Measurements from ENCODE around the gene MCTP2.

The MCTP2 gene

DNA sequence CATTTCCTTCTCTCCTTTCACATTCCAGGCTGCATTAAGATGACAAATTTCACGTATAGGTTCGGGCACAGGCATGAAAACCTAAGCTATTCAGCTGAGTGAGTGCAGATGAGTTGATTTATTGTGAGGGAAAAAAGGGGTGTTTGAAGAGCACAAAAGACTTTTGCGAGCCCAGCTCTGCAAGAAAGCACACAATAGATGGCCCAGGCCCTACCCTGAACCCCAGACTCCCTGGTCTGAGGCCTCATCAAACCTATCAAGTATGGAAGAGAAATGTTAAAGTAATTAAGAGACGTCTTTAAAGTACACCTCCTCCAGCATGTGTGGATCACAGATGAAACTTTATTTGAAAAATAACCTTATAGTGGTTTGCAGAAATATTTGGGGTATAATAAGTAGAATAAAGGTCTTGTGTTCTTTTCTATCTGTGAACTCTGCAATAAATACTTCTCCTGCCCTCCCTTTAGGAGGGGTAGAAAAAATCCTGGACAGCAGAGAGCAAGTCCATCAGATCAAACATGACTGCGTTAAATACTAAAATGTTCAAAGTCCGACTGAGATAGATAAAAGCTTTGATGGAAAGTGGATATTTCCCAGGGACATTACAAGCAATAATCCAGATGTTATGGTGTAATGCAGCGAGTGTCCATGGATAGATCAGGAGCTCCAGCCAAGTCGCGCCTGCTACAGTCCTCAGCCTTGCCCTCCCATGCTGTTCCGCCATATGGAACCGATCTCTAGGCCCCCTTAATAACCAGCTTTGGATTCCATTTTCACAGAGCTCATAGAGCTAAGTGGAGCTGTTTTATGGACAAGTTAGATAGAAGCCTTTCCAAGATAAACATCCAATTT is 121.5 kb downstream of the MCTP2 start:
- DNase-seq (ENCODE audit: low read depth, low spot score): no peak
- TF ChIP-seq, protein P1, sequence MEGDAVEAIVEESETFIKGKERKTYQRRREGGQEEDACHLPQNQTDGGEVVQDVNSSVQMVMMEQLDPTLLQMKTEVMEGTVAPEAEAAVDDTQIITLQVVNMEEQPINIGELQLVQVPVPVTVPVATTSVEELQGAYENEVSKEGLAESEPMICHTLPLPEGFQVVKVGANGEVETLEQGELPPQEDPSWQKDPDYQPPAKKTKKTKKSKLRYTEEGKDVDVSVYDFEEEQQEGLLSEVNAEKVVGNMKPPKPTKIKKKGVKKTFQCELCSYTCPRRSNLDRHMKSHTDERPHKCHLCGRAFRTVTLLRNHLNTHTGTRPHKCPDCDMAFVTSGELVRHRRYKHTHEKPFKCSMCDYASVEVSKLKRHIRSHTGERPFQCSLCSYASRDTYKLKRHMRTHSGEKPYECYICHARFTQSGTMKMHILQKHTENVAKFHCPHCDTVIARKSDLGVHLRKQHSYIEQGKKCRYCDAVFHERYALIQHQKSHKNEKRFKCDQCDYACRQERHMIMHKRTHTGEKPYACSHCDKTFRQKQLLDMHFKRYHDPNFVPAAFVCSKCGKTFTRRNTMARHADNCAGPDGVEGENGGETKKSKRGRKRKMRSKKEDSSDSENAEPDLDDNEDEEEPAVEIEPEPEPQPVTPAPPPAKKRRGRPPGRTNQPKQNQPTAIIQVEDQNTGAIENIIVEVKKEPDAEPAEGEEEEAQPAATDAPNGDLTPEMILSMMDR (IDR thresholded peaks at IDR 0.05; ENCODE audit: insufficient read depth, low read length, missing control alignments): no peak
- ChIA-PET CTCF (interaction anchor here (1.8 kb wide), 1 partner anchor 18 kb away, joined by 4 read pairs; no protein-coding TSS in a partner anchor), POLR2A (no interaction called here)
- H3K4me3 ChIP-seq (ENCODE audit: low read depth, low read length): no peak overlapping the region

DNA sequence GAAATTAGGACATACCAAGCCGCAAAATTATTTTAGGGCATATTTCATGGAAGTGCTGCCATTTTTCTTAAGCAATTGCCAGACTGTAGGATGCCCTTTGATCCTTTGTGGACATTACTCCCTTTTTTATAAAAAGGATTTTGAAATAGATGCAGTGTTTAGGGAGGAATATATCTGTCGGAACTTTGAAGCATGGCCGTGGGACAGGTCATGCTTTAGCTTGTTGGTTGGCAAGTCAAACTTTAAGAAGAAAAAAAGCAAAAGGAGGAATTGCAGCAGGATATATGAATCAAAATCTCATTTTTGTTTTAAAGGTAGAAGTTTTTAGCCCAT is 122.1 kb downstream of the MCTP2 start:
- ChIA-PET CTCF (no interaction called here), POLR2A (no interaction called here)
- TF ChIP-seq, protein P1 (IDR thresholded peaks at IDR 0.05; ENCODE audit: insufficient read depth, low read length, missing control alignments): no peak
- no peak overlapping the region for H3K4me3 ChIP-seq (ENCODE audit: low read depth, low read length)
- no peak for DNase-seq (ENCODE audit: low read depth, low spot score)

DNA sequence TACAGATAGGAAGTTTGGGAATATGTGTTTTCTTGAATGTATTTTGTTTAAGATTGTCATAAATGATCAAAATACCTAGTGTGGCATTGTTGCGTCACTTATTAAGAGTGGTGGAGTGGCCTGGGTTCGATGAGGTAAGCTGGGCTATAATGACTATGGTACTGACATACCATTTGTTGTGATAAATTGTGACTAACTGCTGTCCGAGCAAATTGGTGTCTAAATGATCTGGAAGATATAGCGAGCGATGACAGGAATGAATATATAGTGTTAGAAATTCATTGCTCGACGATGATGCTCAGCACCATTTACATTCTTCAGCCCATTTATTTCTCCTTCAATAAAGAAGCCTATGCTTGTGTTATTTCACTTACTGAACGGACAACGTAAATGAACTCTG is 123.3 kb downstream of the MCTP2 start:
- ChIA-PET POLR2A (no interaction called here), CTCF (no interaction called here)
- no peak for DNase-seq (ENCODE audit: low read depth, low spot score)
- H3K4me3 ChIP-seq (ENCODE audit: low read depth, low read length): no peak overlapping the region
- TF ChIP-seq, protein P1 (IDR thresholded peaks at IDR 0.05; ENCODE audit: insufficient read depth, low read length, missing control alignments): no peak

DNA sequence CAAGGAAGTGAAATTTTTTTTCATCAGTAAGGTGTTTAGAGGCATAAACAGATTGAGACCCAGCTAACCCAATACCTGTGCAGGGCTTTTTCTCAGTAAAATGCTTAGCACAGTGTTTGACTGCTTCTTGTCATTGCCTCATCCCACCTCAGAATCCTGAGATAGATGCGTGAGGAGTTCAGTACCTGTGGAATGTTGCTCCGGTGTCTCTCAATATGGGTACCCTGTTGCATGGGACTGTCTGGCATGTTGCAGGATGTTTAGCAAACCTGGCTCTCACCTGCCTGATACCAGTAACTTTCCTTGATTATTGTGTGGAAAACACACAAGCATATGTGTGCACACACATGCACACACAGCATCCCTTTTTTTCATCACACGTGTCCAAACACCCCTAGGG is 128.4 kb downstream of the MCTP2 start:
- TF ChIP-seq, protein P1 (IDR thresholded peaks at IDR 0.05; ENCODE audit: insufficient read depth, low read length, missing control alignments): no peak
- DNase-seq (ENCODE audit: low read depth, low spot score): no peak
- H3K4me3 ChIP-seq (ENCODE audit: low read depth, low read length): no peak overlapping the region
- ChIA-PET CTCF (no interaction called here), POLR2A (no interaction called here)

DNA sequence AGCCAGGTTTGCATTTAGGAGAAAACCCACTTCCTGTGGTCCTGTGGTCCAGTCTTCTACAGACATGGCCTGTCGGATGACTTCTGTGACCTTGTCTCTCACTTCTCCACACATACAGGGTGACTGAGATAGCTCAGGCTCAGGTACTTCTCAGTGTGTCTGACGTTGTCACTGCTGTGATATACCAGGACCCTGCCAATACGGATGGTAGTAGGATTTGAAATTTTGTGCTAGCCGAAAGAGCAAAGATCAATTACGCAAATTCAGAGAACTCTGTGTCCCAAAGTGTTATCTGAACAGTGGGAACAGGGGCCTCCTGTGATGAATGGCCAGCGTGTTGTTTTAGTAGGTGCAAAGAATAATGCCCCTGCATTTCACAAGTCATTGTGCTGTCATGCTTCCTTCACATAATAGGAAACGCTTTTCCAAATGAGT is 128.9 kb downstream of the MCTP2 start:
- CTCF ChIA-PET: no interaction called here
- DNase-seq (ENCODE audit: low read depth, low spot score): no peak
- no peak overlapping the region for H3K4me3 ChIP-seq (ENCODE audit: low read depth, low read length)
- TF ChIP-seq, protein P1 (IDR thresholded peaks at IDR 0.05; ENCODE audit: insufficient read depth, low read length, missing control alignments): no peak
- POLR2A ChIA-PET: no interaction called here

DNA sequence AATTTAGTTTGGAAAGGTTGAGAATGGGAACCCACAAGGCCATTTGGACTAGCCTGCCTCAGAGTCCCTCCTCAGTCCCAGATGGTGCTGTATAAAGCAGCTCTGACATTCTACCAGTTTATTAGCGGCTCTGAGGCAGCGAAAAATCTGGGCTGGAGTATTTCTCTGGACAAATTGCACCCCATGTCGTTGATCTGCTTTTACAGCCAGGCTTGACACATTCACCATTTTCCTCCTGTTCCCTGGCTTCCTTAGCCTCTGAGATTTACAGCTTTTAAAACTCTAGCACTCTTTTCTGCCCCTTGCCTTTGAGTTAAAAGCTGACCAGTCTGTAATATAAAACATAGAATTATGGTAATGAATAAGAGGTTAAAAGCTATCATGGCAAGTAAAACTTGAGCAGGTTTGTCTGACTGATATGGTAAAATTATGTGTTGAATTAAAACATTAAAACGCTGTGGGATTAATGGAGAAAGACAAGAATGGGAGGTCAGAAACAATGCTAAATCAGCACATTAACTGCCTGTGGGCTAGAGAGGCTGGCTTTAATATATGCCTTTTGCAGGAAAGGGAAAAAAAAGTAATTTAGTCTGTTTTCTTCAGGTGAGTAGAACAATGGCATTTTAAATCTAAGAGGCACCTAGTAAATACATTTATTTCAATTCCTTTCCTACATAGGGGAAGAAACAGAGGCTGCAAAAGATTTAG is 131.2 kb downstream of the MCTP2 start:
- CTCF ChIA-PET: no interaction called here
- DNase-seq (ENCODE audit: low read depth, low spot score): no peak
- POLR2A ChIA-PET: no interaction called here
- TF ChIP-seq, protein P1 (IDR thresholded peaks at IDR 0.05; ENCODE audit: insufficient read depth, low read length, missing control alignments): no peak
- H3K4me3 ChIP-seq (ENCODE audit: low read depth, low read length): no peak overlapping the region

Measured in AG04449 (cell line).